Tibial artery (tissue), 4 donors: ENCODE results near the gene DOCK10.

Experiments
- DNase-seq, 2 donors: peaks; one replicate each; pipeline ENCODE4 v3.0.0-alpha.2; 2019
- H3K27ac ChIP-seq, 2 donors: fragments of 200-600 bp; sonication (generic) in 1 of 2; 1 replicate in 1 of 2; 2 replicates in 1 of 2; pipeline ENCODE4 v1.5.1; 2018 to 2019; ENCODE audit warnings: mild to moderate bottlenecking in 1 of 2
- H3K27me3 ChIP-seq, 2 donors: fragments of 200-600 bp; sonication (generic) in 1 of 2; one replicate each; pipeline versions ENCODE4 v1.5.1 to v1.6.0; 2016 to 2019
- H3K36me3 ChIP-seq, 3 donors: fragments of 200-600 bp; sonication (generic) in 2 of 3; one replicate each; pipeline ENCODE4 v1.5.1; 2016 to 2019; ENCODE audit warnings: mild to moderate bottlenecking in 2 of 3
- H3K4me1 ChIP-seq, 4 donors: fragments of 200-600 bp; sonication (generic) in 2 of 4; 1 replicate in 3 of 4; 2 replicates in 1 of 4; pipeline ENCODE4 v1.5.1; 2016 to 2019
- H3K4me3 ChIP-seq, 2 donors: fragments of 200-600 bp; sonication (generic) in 1 of 2; 1 replicate in 1 of 2; 2 replicates in 1 of 2; pipeline ENCODE4 v1.5.1; 2018 to 2019; ENCODE audit warnings: mild to moderate bottlenecking in 2 of 2
- H3K9me3 ChIP-seq, 3 donors: fragments of 200-600 bp; sonication (generic) in 1 of 3; one replicate each; pipeline ENCODE4 v1.5.1; 2016 to 2019
- CTCF ChIP-seq, 2 experiments: fragments of 200-600 bp in 1 of 2; fragments of 450-650 bp in 1 of 2; IDR thresholded peaks; one replicate each; pipeline ENCODE4 v1.5.1; 2017 to 2019; ENCODE audit warnings: antibody characterized with exemption in 2 of 2, mild to moderate bottlenecking in 1 of 2, moderate library complexity in 1 of 2
- intact Hi-C: fragments of 100-400 bp; cut with DNase I; formaldehyde crosslinking; loops from one replicate; pipeline ENCODE4 v1.15.0; 2023; ENCODE audit warnings: low total_unique reads

Gene DOCK10

GRCh38 chr2:224775647-224776046 is 266.6 kb downstream of the DOCK10 start:
- no peaks in the 10 kb centered on the region for H3K9me3 ChIP-seq
- TF ChIP-seq CTCF (IDR thresholded peaks at IDR 0.05) = no peak
- no peak for DNase-seq
- intact Hi-C loops = no loop called here
- H3K27ac ChIP-seq = no peak overlapping the region
- H3K27me3 ChIP-seq = no peaks in the 10 kb centered on the region
- H3K4me1 ChIP-seq = no peaks in the 10 kb centered on the region
- H3K4me3 ChIP-seq = no peak overlapping the region
- peaks cover 35 to 52% (median 46%) of the 10 kb centered on the region in 3 donors for H3K36me3 ChIP-seq

DNA sequence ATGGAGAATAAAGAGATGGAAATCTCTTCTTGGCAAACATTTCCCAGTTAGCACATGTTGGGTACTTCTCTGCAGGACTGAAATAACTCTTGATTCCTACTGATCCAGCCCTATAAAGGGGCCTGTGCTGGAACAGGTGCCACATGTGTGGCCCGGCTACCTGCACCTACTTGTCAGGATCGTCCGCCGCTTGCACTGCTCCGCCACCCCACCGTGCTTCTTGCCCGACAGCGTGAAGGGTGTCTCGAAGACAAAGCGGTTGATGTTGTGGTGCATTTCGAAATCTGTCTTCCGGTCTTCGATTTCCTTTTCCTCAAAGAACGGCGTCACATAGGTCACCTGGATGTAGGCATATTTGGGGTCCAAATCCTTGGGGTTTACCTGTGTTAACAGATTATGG is 267.5 kb downstream of the DOCK10 start:
- no peaks in the 10 kb centered on the region for H3K9me3 ChIP-seq
- H3K4me3 ChIP-seq = no peak overlapping the region
- peaks cover 44 to 61% (median 55%) of the 10 kb centered on the region in 3 donors for H3K36me3 ChIP-seq
- H3K27ac ChIP-seq = no peak overlapping the region
- no peak for DNase-seq
- intact Hi-C loops = no loop called here
- H3K27me3 ChIP-seq = no peaks in the 10 kb centered on the region
- H3K4me1 ChIP-seq = no peaks in the 10 kb centered on the region
- no peak for TF ChIP-seq CTCF (IDR thresholded peaks at IDR 0.05)

DNA sequence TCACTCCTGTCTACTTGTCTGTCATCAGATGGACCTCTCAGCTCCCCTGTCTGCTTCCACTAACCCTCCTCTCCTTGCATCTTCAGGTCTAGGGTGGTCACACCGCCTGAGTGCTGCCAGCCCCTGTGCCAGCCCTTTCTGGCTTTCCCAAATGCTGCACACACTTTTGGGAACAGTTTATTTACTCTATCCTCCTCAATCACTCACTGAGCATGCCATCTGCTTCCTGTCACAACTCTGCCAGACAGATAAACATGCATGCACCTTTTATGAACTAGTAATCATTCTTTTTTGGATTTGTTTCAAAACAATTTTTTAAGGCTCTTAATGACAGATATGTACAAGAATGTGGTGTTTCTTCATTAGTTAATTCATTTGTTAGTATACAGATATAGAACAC is 269.8 kb downstream of the DOCK10 start:
- no peak for TF ChIP-seq CTCF (IDR thresholded peaks at IDR 0.05)
- no peaks in the 10 kb centered on the region for H3K27me3 ChIP-seq
- H3K27ac ChIP-seq = no peak overlapping the region
- no peaks in the 10 kb centered on the region for H3K9me3 ChIP-seq
- H3K4me1 ChIP-seq = no peaks in the 10 kb centered on the region
- H3K36me3 ChIP-seq = peaks cover 64 to 77% (median 66%) of the 10 kb centered on the region in 3 donors
- DNase-seq = no peak
- H3K4me3 ChIP-seq = no peak overlapping the region
- intact Hi-C loops = no loop called here

- intact Hi-C loops = no loop called here
- H3K4me3 ChIP-seq = no peak overlapping the region
- H3K36me3 ChIP-seq = peaks cover 59 to 89% (median 79%) of the 10 kb centered on the region in 3 donors
- no peak for DNase-seq
- H3K27ac ChIP-seq = no peak overlapping the region
- no peak for TF ChIP-seq CTCF (IDR thresholded peaks at IDR 0.05)
- no peaks in the 10 kb centered on the region for H3K4me1 ChIP-seq
- no peaks in the 10 kb centered on the region for H3K9me3 ChIP-seq
- H3K27me3 ChIP-seq = no peaks in the 10 kb centered on the region
Measured at GRCh38 chr2:224769489-224769888, 272.8 kb downstream of the DOCK10 start.

- no peak for TF ChIP-seq CTCF (IDR thresholded peaks at IDR 0.05)
- intact Hi-C loops = no loop called here
- Histone ChIP-seq H3K36me3 (peaks cover 52 to 69% (median 65%) of the 10 kb centered on the region in 3 donors), H3K9me3 (no peaks in the 10 kb centered on the region), H3K4me3 (no peak overlapping the region), H3K27ac (no peak overlapping the region), H3K27me3 (no peaks in the 10 kb centered on the region), H3K4me1 (no peaks in the 10 kb centered on the region)
- no peak for DNase-seq
Measured at GRCh38 chr2:224764565-224765236, 277.6 kb downstream of the DOCK10 start.
